GM23248 (cell line): ENCODE measurements around the gene BCAR3. TPM values are rescaled to one million over a fixed set of nuclear protein-coding genes. Genes with fewer than 3 reads are reported as not detected.

ENCODE experiments used
- DNase-seq: peaks from one replicate; pipeline ENCODE4 v3.0.0-alpha.2; 2015
- H2AFZ ChIP-seq: fragments of 200-600 bp; sonication (generic); 2 replicates; pipeline ENCODE4 v1.6.1; 2016; ENCODE audit warnings: antibody characterized with exemption
- H3F3A ChIP-seq: fragments of 200-600 bp; sonication (generic); 2 replicates; pipeline ENCODE4 v1.6.1; 2016; ENCODE audit warnings: mild to moderate bottlenecking, antibody characterized with exemption, mixed run types; ENCODE audit not compliant: insufficient read depth
- H3K27ac ChIP-seq: fragments of 200-600 bp; sonication (generic); 2 replicates; pipeline ENCODE4 v1.5.1; 2016; ENCODE audit warnings: mild to moderate bottlenecking
- H3K27me3 ChIP-seq: fragments of 200-600 bp; sonication (generic); replicated peaks from 2 replicates; pipeline ENCODE4 v1.6.1; 2016; ENCODE audit warnings: mild to moderate bottlenecking; ENCODE audit not compliant: insufficient read depth
- H3K36me3 ChIP-seq: fragments of 200-600 bp; sonication (generic); 2 replicates; pipeline ENCODE4 v1.6.1; 2016; ENCODE audit warnings: low read depth, mild to moderate bottlenecking
- H3K4me1 ChIP-seq: fragments of 200-600 bp; sonication (generic); 2 replicates; pipeline ENCODE4 v1.6.1; 2016; ENCODE audit warnings: mild to moderate bottlenecking; ENCODE audit not compliant: insufficient read depth
- H3K4me2 ChIP-seq: fragments of 200-600 bp; sonication (generic); one replicate; pipeline ENCODE4 v1.6.1; 2016; ENCODE audit warnings: mild to moderate bottlenecking; ENCODE audit not compliant: unreplicated experiment
- H3K4me3 ChIP-seq: fragments of 200-600 bp; sonication (generic); 2 replicates; pipeline ENCODE4 v1.5.1; 2016; ENCODE audit warnings: mild to moderate bottlenecking
- H3K79me2 ChIP-seq: fragments of 200-600 bp; sonication (generic); 2 replicates; pipeline ENCODE4 v1.6.1; 2016; ENCODE audit warnings: mild to moderate bottlenecking; ENCODE audit not compliant: insufficient read depth
- H3K9ac ChIP-seq: fragments of 200-600 bp; sonication (generic); 2 replicates; pipeline ENCODE4 v1.6.1; 2016; ENCODE audit warnings: mild to moderate bottlenecking
- H3K9me2 ChIP-seq: fragments of 200-600 bp; sonication (generic); 2 replicates; pipeline ENCODE4 v1.6.1; 2016; ENCODE audit warnings: mixed run types, mild to moderate bottlenecking, moderate library complexity; ENCODE audit not compliant: insufficient read depth
- H3K9me3 ChIP-seq: fragments of 200-600 bp; sonication (generic); one replicate; pipeline ENCODE4 v1.6.1; 2017; ENCODE audit warnings: low read depth
- H4K20me1 ChIP-seq: fragments of 200-600 bp; sonication (generic); 2 replicates; pipeline ENCODE4 v1.6.0; 2016; ENCODE audit not compliant: insufficient read depth
- EZH2 ChIP-seq: fragments of 200-600 bp; sonication (generic); IDR thresholded peaks from 2 replicates; pipeline ENCODE4 v1.6.1; 2018; ENCODE audit warnings: antibody characterized with exemption, mild to moderate bottlenecking; ENCODE audit not compliant: insufficient read depth, poor library complexity, severe bottlenecking
- EZH2phosphoT487 ChIP-seq: fragments of 200-600 bp; sonication (generic); IDR thresholded peaks from 2 replicates; pipeline ENCODE4 v1.6.1; 2018; ENCODE audit warnings: antibody characterized with exemption, moderate library complexity, mild to moderate bottlenecking, low read depth; ENCODE audit not compliant: insufficient read depth
- WGBS, 2 experiments: methylation state at CpG; one replicate each; pipeline ENCODE4 v1.1.6; 2015 to 2017; ENCODE audit warnings: low lambda C conversion rate in 2 of 2, low coverage in 1 of 2; ENCODE audit errors: missing lambda C conversion rate in 2 of 2; 5-methylcytosine and 5-hydroxymethylcytosine counted together
- in situ Hi-C: fragments of 300-500 bp; cut with MboI; formaldehyde crosslinking; loops from 2 replicates; pipeline ENCODE4 v1.15.0; 2020
- polyA plus RNA-seq: library from polyadenylated mRNA; unstranded; fragments of >200 nt; fragmentation: Nextera tagmentation; extraction: Ambion mirVana; gene quantifications from 2 replicates; pipeline ENCODE4 v1.2.1, GENCODE V29; 2016
- total RNA-seq: library from RNA; depleted of rRNA; stranded (reverse); fragments of >200 nt; shearing (Covaris generic); gene quantifications from 2 replicates; pipeline ENCODE4 v1.2.3, GENCODE V29; 2014

Gene BCAR3
- total and polyA plus RNA-seq, 2 experiments from 2014 or later = 65.1 to 83.2 TPM

DNA sequence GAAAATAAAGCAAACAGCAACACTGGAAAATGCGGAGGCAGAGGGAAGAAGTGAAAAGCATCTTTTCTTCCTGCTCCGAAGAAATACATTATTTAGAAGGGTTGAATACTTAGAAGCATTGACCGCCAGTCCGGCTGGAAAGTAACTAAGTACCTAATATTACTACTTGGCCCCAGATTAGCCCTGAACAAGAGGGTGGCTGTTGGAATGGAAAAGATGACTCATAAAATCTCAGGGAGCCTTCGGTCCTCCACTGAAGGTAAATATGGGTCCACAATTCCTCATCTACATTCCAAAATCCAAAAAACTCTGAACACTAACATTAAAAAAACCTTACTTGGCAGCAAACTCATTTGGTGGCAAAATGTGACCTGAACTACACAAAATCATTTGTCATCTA, 40.1 kb downstream of the BCAR3 start:
- H3F3A ChIP-seq = peaks cover 69% of the 10 kb centered on the region
- H3K4me2 ChIP-seq = no peak overlapping the region
- H3K4me3 ChIP-seq = no peak overlapping the region
- H3K79me2 ChIP-seq = peaks cover 100% of the 10 kb centered on the region
- H3K9me2 ChIP-seq = no peaks in the 10 kb centered on the region
- 0 out of 2 replicates have a peak, but pooled peaks cover 3% of the 10 kb centered on the region for H4K20me1 ChIP-seq
- H3K27ac ChIP-seq = no peak overlapping the region
- DNase-seq = peak; percentile 31
- peaks cover 70% of the 10 kb centered on the region for H3K36me3 ChIP-seq
- H2AFZ ChIP-seq = no peak overlapping the region
- no peaks in the 10 kb centered on the region; the same call in 1 of the 2 replicates for H3K4me1 ChIP-seq
- WGBS, 2 experiments = 91 to 94% methylated on average over 5 of the region's 5 CpGs
- H3K27me3 ChIP-seq = no peaks in the 10 kb centered on the region
- TF ChIP-seq EZH2 (no peak), EZH2phosphoT487 (no peak)
- in situ Hi-C loops = no loop called here
- no peak overlapping the region for H3K9ac ChIP-seq
- H3K9me3 ChIP-seq = no peaks in the 10 kb centered on the region

DNA sequence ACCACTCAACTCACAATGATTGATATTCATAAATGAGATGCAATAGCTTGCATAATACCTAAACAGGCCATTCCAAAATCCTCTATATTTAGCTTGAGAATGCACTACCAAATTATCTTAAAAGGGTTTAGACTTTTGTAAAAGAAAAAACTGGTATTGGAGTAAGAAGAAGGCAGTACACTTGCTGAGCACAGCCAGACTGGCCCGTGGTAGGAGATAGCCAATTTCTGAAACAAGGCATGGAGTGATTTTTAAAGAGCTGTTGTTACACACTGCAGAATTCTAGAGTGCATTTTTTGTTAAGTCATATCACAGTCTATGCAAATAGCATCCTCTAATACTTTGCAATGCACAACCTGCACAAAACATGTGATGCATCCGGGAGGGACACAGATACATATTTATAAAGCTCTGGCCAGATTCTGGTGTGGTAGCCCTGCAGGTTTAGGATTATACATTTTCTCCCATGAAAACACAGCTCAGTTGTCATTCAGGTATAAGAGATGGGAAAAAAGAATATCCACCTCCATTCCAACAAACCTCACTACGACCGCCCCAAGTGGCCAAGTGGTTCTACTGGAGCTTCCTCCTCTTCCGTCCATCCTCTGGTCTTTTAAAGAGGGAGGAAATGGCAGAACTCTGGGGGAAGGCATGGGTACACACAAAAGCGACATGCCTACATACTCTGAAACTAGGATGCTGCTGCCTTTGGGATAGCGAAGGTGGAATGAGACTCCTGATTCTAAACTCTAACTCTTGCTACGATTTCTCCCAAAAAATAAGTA, 40.8 kb downstream of the BCAR3 start:
- Histone ChIP-seq H3K36me3 (peaks cover 72% of the 10 kb centered on the region), H3K4me2 (no peak overlapping the region), H3F3A (peaks cover 68% of the 10 kb centered on the region), H2AFZ (no peak overlapping the region), H3K9ac (no peak overlapping the region), H3K27me3 (no peaks in the 10 kb centered on the region), H3K4me3 (no peak overlapping the region), H3K9me3 (no peaks in the 10 kb centered on the region), H4K20me1 (0 out of 2 replicates have a peak, but pooled peaks cover 3% of the 10 kb centered on the region), H3K4me1 (peaks cover 3% of the 10 kb centered on the region; the same call in 1 of the 2 replicates), H3K27ac (no peak overlapping the region), H3K9me2 (no peaks in the 10 kb centered on the region), H3K79me2 (peaks cover 100% of the 10 kb centered on the region)
- TF ChIP-seq EZH2 = no peak
- no peak for TF ChIP-seq EZH2phosphoT487
- WGBS, 2 experiments = 96 to 98% methylated on average over 8 of the region's 8 CpGs
- DNase-seq = no peak
- in situ Hi-C loops = no loop called here

DNA sequence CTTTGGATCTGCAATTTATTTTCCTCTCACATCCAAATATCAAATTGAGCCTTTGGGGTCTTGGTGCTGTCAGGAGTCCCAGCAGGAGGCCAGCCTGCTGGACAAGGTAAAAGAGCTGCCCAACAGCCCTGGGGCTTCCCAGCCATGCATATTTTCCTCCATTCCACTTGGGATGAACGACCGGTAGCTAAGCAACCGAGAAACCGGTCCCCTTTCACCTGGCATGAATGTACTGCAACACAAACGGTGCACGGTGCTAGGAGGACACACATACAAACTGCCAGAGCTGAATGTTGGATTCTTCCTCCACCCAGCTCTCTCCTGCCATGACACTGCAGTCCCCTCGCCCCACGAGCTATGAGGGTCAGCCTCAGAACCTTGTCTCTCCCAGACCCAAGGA, 42.7 kb downstream of the BCAR3 start:
- Histone ChIP-seq H3K4me1 (peaks cover 3% of the 10 kb centered on the region; the same call in 1 of the 2 replicates), H3K27ac (no peak overlapping the region), H3K9me2 (no peaks in the 10 kb centered on the region), H2AFZ (no peak overlapping the region), H3K4me3 (no peak overlapping the region), H3K4me2 (no peak overlapping the region), H3K27me3 (no peaks in the 10 kb centered on the region), H3K36me3 (peaks cover 75% of the 10 kb centered on the region), H4K20me1 (0 out of 2 replicates have a peak, but pooled peaks cover 3% of the 10 kb centered on the region), H3F3A (peaks cover 54% of the 10 kb centered on the region), H3K9me3 (no peaks in the 10 kb centered on the region), H3K9ac (no peak overlapping the region), H3K79me2 (peaks cover 100% of the 10 kb centered on the region)
- 96 to 97% methylated on average over 8 of the region's 8 CpGs for WGBS, 2 experiments
- in situ Hi-C loops = loop anchor here (10.0 kb wide), 1 partner anchor 166 kb away; no protein-coding TSS in a partner anchor
- TF ChIP-seq EZH2phosphoT487 (no peak), EZH2 (no peak)
- no peak for DNase-seq

DNA sequence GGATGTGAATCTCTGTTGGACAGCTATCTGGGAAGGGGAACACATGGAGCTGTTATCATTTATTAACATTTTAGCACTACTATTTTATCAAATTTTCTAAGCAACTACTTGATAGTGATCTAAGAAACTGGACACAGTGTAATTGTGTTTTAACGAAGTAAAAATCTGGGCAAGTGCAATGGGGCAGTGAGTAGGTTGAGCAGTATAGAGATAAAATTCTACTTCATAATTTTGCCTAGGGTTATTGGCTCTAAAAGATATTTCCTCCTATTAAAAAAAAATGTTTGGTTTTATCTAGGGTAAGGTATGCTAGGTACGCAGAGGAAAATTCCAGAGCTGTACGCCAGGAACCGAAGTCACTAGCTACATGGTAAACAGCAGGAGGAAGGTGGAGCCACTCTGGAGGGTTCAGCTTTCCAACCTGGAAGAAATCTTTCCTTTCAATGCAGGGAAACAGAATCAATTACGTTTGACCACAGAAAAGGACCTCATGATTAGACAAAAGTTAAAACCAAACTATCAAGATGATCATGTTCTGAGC, 43.3 kb downstream of the BCAR3 start:
- peaks cover 78% of the 10 kb centered on the region for H3K36me3 ChIP-seq
- H3K9me3 ChIP-seq = no peaks in the 10 kb centered on the region
- H3K9me2 ChIP-seq = no peaks in the 10 kb centered on the region
- H3K27me3 ChIP-seq = no peaks in the 10 kb centered on the region
- 96 to 98% methylated on average over 5 of the region's 5 CpGs for WGBS, 2 experiments
- H3K4me3 ChIP-seq = no peak overlapping the region
- in situ Hi-C loops = loop anchor here (10.0 kb wide), 1 partner anchor 166 kb away; no protein-coding TSS in a partner anchor
- H3F3A ChIP-seq = peaks cover 55% of the 10 kb centered on the region
- no peak overlapping the region for H3K4me2 ChIP-seq
- no peak overlapping the region for H3K9ac ChIP-seq
- no peak overlapping the region for H2AFZ ChIP-seq
- 0 out of 2 replicates have a peak, but pooled peaks cover 3% of the 10 kb centered on the region for H4K20me1 ChIP-seq
- peaks cover 100% of the 10 kb centered on the region for H3K79me2 ChIP-seq
- H3K4me1 ChIP-seq = peaks cover 3% of the 10 kb centered on the region; the same call in 1 of the 2 replicates
- no peak for DNase-seq
- no peak overlapping the region for H3K27ac ChIP-seq
- TF ChIP-seq EZH2 = no peak
- no peak for TF ChIP-seq EZH2phosphoT487
